K562 (cell line): Measurements from ENCODE around the gene AIMP2. TPM values are rescaled to one million over a fixed set of nuclear protein-coding genes. Genes with fewer than 3 reads are reported as not detected.

ENCODE experiments used
- BCOR ChIP-seq: fragments of 450-650 bp; IDR thresholded peaks from 2 replicates; pipeline ENCODE4 v1.6.1; 2016
- CLOCK ChIP-seq: fragments of 250-450 bp; sonication (Bioruptor Pico); IDR thresholded peaks from 2 replicates; pipeline ENCODE4 v1.4.0; 2020; ENCODE audit warnings: mild to moderate bottlenecking, moderate library complexity, borderline replicate concordance
- CREM ChIP-seq: IDR thresholded peaks from 2 replicates; pipeline ENCODE4 v1.6.1; 2014; ENCODE audit warnings: antibody characterized with exemption, low read depth
- EGR1 ChIP-seq: fragments of 450-650 bp; conservative IDR thresholded peaks from 2 replicates; pipeline ENCODE4 v1.6.1; 2017; ENCODE audit warnings: mild to moderate bottlenecking
- EHMT2 ChIP-seq: fragments of 450-650 bp; IDR thresholded peaks from 2 replicates; pipeline ENCODE4 v1.6.1; 2018; ENCODE audit warnings: antibody characterized with exemption
- ELF4 ChIP-seq: fragments of 450-650 bp; formaldehyde crosslinking; IDR thresholded peaks from 2 replicates; pipeline ENCODE4 v1.4.0; 2022; ENCODE audit warnings: missing genetic modification characterization
- ETS2 ChIP-seq: IDR thresholded peaks from 2 replicates; pipeline ENCODE4 v1.6.1; 2016; ENCODE audit warnings: borderline replicate concordance, missing genetic modification characterization, mild to moderate bottlenecking, moderate library complexity, missing compliant biosample characterization; ENCODE audit not compliant: poor library complexity, severe bottlenecking
- HDGF ChIP-seq: fragments of 450-650 bp; IDR thresholded peaks from 2 replicates; pipeline ENCODE4 v1.6.1; 2016
- MBD2 ChIP-seq: sonication (generic); IDR thresholded peaks from 2 replicates; pipeline ENCODE4 v1.6.1; 2016; ENCODE audit warnings: low read depth, borderline replicate concordance
- MLX ChIP-seq, 2 experiments: fragments of 450-650 bp in 1 of 2; sonication (generic) in 1 of 2; formaldehyde crosslinking; conservative IDR thresholded peaks; 2 replicates each; pipeline versions ENCODE4 v1.4.0 to v1.8.1; 2020 to 2022; ENCODE audit warnings: mild to moderate bottlenecking in 1 of 2, missing genetic modification reagents in 1 of 2
- NFE2 ChIP-seq: IDR thresholded peaks from 2 replicates; pipeline ENCODE4 v1.6.1; 2014; ENCODE audit warnings: antibody characterized with exemption, low read depth
- PHF20 ChIP-seq: fragments of 450-650 bp; IDR thresholded peaks from 2 replicates; pipeline ENCODE4 v1.6.1; 2018; ENCODE audit not compliant: partially characterized antibody
- SRSF7 ChIP-seq: fragments of 200-400 bp; formaldehyde crosslinking; optimal IDR thresholded peaks from 2 replicates; pipeline ENCODE3; 2017; ENCODE audit warnings: mild to moderate bottlenecking, low read depth, low read length
- SUPT5H ChIP-seq: fragments of 450-650 bp; IDR thresholded peaks from 2 replicates; pipeline ENCODE4 v1.6.1; 2016
- TAF15 ChIP-seq: fragments of 200-400 bp; formaldehyde crosslinking; IDR thresholded peaks from 2 replicates; pipeline ENCODE4 v1.6.1; 2017; ENCODE audit warnings: mild to moderate bottlenecking, low read depth, low read length, moderate library complexity
- TARDBP ChIP-seq: fragments of 450-650 bp; IDR thresholded peaks from 2 replicates; pipeline ENCODE4 v1.6.1; 2016
- TRIM24 ChIP-seq, 2 experiments: fragments of 450-650 bp; IDR thresholded peaks; 2 replicates each; pipeline ENCODE4 v1.6.1; 2016
- WHSC1 ChIP-seq: IDR thresholded peaks from one replicate; pipeline ENCODE4 v1.6.1; 2012; ENCODE audit warnings: low read length, control low read depth, inconsistent platforms
- ZBTB12 ChIP-seq: fragments of 250-450 bp; sonication (Bioruptor Pico); IDR thresholded peaks from 2 replicates; pipeline ENCODE4 v1.4.0; 2020
- ZFX ChIP-seq: sonication (generic); formaldehyde crosslinking; IDR thresholded peaks from 2 replicates; pipeline ENCODE4 v1.8.0; 2022; ENCODE audit warnings: mild to moderate bottlenecking, missing genetic modification reagents, moderate library complexity
- ZNF274 ChIP-seq: IDR thresholded peaks from 2 replicates; pipeline ENCODE4 v1.6.1; 2011; ENCODE audit warnings: low read depth, mild to moderate bottlenecking, low read length, moderate library complexity, borderline replicate concordance
- ZNF316 ChIP-seq: fragments of 450-650 bp; IDR thresholded peaks from 2 replicates; pipeline ENCODE4 v1.6.1; 2016
- polyA plus RNA-seq, 8 experiments: library from polyadenylated mRNA; depleted of rRNA in 4 of 8; stranded (reverse) in 5 of 8; unstranded in 3 of 8; fragments of >200 nt; fragmentation: Nextera tagmentation in 2 of 8; fragmentation: Illumina TruSeq in 1 of 8; extraction: Ambion mirVana in 2 of 8; extraction: Trizol in 1 of 8; gene quantifications; 2 replicates each; pipeline versions ENCODE4 v1.2.1 to v1.2.3, GENCODE V29; 2011 to 2014; ENCODE audit warnings: inconsistent platforms in 1 of 8, missing spikeins in 1 of 8
- total RNA-seq, 7 experiments: library from RNA; depleted of rRNA in 6 of 7; stranded (reverse); fragments of >200 nt in 6 of 7; fragmentation: Illumina TruSeq in 2 of 7; extraction: Trizol in 2 of 7; gene quantifications; 2 replicates each; pipeline versions ENCODE4 v1.2.1 to v1.2.3, GENCODE V29; 2011 to 2021; ENCODE audit warnings: low replicate concordance in 1 of 7
- TF ChIP-seq, protein P1 (sequence below): fragments of 250-450 bp; sonication (Bioruptor Pico); IDR thresholded peaks from 2 replicates; pipeline ENCODE4 v1.5.0; 2021; ENCODE audit warnings: mild to moderate bottlenecking, borderline replicate concordance
- TF ChIP-seq, protein P2 (sequence below): fragments of 250-450 bp; sonication (Bioruptor Pico); IDR thresholded peaks from 2 replicates; pipeline ENCODE4 v1.4.0; 2020; ENCODE audit warnings: borderline replicate concordance

Gene AIMP2
- total and polyA plus RNA-seq, 9 of the 15 experiments (the other 6 are each of a cell fraction or from before 2014, with no cell fraction given) = 47.5 to 84.9 (median 63.5) TPM

- TF ChIP-seq MLX (CRISPR knock-in tag; conservative IDR thresholded peaks at IDR 0.05) = no peak
- no peak for TF ChIP-seq SRSF7
- no peak for TF ChIP-seq BCOR
- no peak for TF ChIP-seq ELF4 (CRISPR knock-in tag)
- TF ChIP-seq SUPT5H = no peak
- TF ChIP-seq, protein P1, sequence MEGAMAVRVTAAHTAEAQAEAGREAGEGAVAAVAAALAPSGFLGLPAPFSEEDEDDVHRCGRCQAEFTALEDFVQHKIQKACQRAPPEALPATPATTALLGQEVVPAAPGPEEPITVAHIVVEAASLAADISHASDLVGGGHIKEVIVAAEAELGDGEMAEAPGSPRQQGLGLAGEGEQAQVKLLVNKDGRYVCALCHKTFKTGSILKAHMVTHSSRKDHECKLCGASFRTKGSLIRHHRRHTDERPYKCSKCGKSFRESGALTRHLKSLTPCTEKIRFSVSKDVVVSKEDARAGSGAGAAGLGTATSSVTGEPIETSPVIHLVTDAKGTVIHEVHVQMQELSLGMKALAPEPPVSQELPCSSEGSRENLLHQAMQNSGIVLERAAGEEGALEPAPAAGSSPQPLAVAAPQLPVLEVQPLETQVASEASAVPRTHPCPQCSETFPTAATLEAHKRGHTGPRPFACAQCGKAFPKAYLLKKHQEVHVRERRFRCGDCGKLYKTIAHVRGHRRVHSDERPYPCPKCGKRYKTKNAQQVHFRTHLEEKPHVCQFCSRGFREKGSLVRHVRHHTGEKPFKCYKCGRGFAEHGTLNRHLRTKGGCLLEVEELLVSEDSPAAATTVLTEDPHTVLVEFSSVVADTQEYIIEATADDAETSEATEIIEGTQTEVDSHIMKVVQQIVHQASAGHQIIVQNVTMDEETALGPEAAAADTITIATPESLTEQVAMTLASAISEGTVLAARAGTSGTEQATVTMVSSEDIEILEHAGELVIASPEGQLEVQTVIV = no peak
- TF ChIP-seq TAF15 = no peak
- no peak for TF ChIP-seq HDGF
- TF ChIP-seq ETS2 (tag) = no peak
- no peak for TF ChIP-seq ZNF274
- TF ChIP-seq ZBTB12 (CRISPR knock-in tag) = no peak
- no peak for TF ChIP-seq CLOCK (CRISPR knock-in tag)
- TF ChIP-seq MBD2 = 0 out of 2 replicates have a peak, but pooled peaks have one; percentile 34
- TF ChIP-seq EHMT2 = no peak
- peak; percentile 72 to 82 for TF ChIP-seq TRIM24 (IDR thresholded peaks at IDR 0.05)
- TF ChIP-seq NFE2 = peak; percentile 72
- TF ChIP-seq PHF20 = no peak
- 0 out of 2 replicates have a peak, but pooled peaks have one; percentile 7 for TF ChIP-seq EGR1
- peak; percentile 65; the same call in 1 of the 2 replicates for TF ChIP-seq CREM
- TF ChIP-seq ZFX (CRISPR knock-in tag) = no peak
- no peak for TF ChIP-seq WHSC1
- TF ChIP-seq, protein P2, sequence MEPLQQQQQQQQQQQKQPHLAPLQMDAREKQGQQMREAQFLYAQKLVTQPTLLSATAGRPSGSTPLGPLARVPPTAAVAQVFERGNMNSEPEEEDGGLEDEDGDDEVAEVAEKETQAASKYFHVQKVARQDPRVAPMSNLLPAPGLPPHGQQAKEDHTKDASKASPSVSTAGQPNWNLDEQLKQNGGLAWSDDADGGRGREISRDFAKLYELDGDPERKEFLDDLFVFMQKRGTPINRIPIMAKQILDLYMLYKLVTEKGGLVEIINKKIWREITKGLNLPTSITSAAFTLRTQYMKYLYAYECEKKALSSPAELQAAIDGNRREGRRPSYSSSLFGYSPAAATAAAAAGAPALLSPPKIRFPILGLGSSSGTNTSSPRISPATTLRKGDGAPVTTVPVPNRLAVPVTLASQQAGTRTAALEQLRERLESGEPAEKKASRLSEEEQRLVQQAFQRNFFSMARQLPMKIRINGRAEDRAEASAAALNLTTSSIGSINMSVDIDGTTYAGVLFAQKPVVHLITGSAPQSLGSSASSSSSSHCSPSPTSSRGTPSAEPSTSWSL (CRISPR knock-in tag) = no peak
- peak; percentile 91 for TF ChIP-seq ZNF316
- no peak for TF ChIP-seq TARDBP
Observed at GRCh38 chr7:6056616-6057015, 47.5 kb downstream of the AIMP2 start (continued).
